ENCODE data around the gene SCUBE1. TPM values are rescaled to one million over a fixed set of nuclear protein-coding genes. Genes with fewer than 3 reads are reported as not detected.

SCUBE1 gene
- total and polyA plus RNA-seq, 2 of the 4 experiments (the other 2 are of a cell fraction) = not detected

DNA sequence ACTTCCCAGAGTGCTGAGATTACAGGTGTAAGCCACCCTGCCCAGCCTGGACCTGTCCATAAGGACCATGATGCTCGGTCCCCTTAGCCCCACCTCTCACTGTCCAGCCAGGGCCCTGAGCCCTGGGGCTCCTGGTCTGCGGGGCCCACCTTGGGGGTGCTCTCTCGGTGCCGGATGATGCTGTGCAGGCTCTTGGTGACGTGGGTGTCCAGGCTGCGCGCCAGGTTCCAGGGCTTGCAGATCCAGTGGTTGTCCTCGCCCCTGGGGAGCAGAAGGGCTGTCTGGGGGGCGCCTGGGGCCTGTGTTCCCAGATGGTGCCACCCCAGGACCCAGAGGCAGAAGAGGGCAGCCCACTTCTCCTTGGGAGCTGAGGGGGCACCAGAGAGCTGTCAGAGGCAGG lies 169.6 kb downstream of the SCUBE1 start:
- Histone ChIP-seq H2BK5ac (ENCODE audit: low read depth, low read length, poor library complexity, severe bottlenecking) (no peak overlapping the region), H4K20me1 (ENCODE audit: insufficient read depth, low read length) (no peaks in the 10 kb centered on the region; the same call in 1 of the 2 replicates), H2BK20ac (ENCODE audit: low read depth, low read length) (no peak overlapping the region), H3K23ac (ENCODE audit: low read depth, low read length) (no peak overlapping the region), H3K4me2 (ENCODE audit: low read depth, low read length) (no peak overlapping the region), H2BK15ac (ENCODE audit: low read depth, low read length) (no peak overlapping the region), H3K79me1 (ENCODE audit: low read depth in 1 of 2, low read length in 2 of 2) (no peaks in the 10 kb centered on the region), H4K5ac (ENCODE audit: low read depth, low read length) (no peak overlapping the region), H3K9ac (ENCODE audit: low read depth, low read length) (no peak overlapping the region), H3K36me3 (ENCODE audit: control insufficient read depth, insufficient read depth, low read length) (peaks cover 43% of the 10 kb centered on the region), H3K4ac (ENCODE audit: low read depth, low read length) (no peak overlapping the region), H2AK5ac (ENCODE audit: low read depth, low read length) (no peak overlapping the region), H3K56ac (ENCODE audit: extremely low read depth, insufficient read depth, low read length) (no peak overlapping the region), H4K91ac (ENCODE audit: insufficient read depth, low read depth, low read length) (no peak overlapping the region), H3K9me3 (ENCODE audit: control insufficient read depth, insufficient read depth, low read length) (no peaks in the 10 kb centered on the region), H3K27me3 (ENCODE audit: control insufficient read depth, insufficient read depth, low read length) (no peaks in the 10 kb centered on the region), H3K14ac (replicated peaks; ENCODE audit: low read depth, low read length) (no peak overlapping the region), H2AFZ (replicated peaks; ENCODE audit: low read length, poor library complexity) (no peak overlapping the region), H2BK120ac (ENCODE audit: low read depth, low read length) (no peak overlapping the region), H3K4me3 (ENCODE audit: insufficient read depth, low read depth, low read length) (no peak overlapping the region), H4K8ac (ENCODE audit: low read depth in 2 of 2, low read length in 2 of 2) (no peak overlapping the region), H2AK9ac (replicated peaks; ENCODE audit: low read depth, low read length, poor library complexity) (no peak overlapping the region), H3K9me1 (ENCODE audit: insufficient read depth, low read length) (no peaks in the 10 kb centered on the region; the same call in 1 of the 2 replicates), H3K27ac (ENCODE audit: insufficient read depth, low read length) (no peak overlapping the region), H3K4me1 (ENCODE audit: control insufficient read depth, insufficient read depth, low read length) (no peaks in the 10 kb centered on the region), H3K18ac (ENCODE audit: low read depth, low read length) (no peak overlapping the region)
- no peak for DNase-seq
- intact Hi-C loops (cut with micrococcal nuclease) (no loop called here), dilution Hi-C loops (cut with HindIII; ENCODE audit: low sequenced_read_pairs, unreplicated experiment) (no loop called here), in situ Hi-C loops (cut with MboI; ENCODE audit: low sequenced_read_pairs) (no loop called here)
- 98% methylated on average over 5 of the region's 9 CpGs; no CpG with 5 or more reads in 1 of the 2 experiments for WGBS, 2 experiments (ENCODE audit: extremely low coverage in 2 of 2, insufficient read length in 1 of 2)
- TF ChIP-seq MXI1 (IDR thresholded peaks at IDR 0.05; ENCODE audit: borderline replicate concordance, low read depth, low read length) = no peak
- no peak for TF ChIP-seq CEBPB (IDR thresholded peaks at IDR 0.05; ENCODE audit: low read depth, low read length)
- no peak for TF ChIP-seq CHD1 (IDR thresholded peaks at IDR 0.05; ENCODE audit: low read depth, low read length)
- no peak for TF ChIP-seq NFE2L2 (IDR thresholded peaks at IDR 0.05; ENCODE audit: low read depth, low read length)
- TF ChIP-seq RFX5 (IDR thresholded peaks at IDR 0.05; ENCODE audit: low read depth, low read length) = no peak
- TF ChIP-seq RCOR1 (IDR thresholded peaks at IDR 0.05; ENCODE audit: insufficient replicate concordance, low read length) = no peak
- TF ChIP-seq BHLHE40 (IDR thresholded peaks at IDR 0.05; ENCODE audit: low read depth, low read length) = no peak
- TF ChIP-seq FOS (IDR thresholded peaks at IDR 0.05; ENCODE audit: low read depth, low read length) = no peak
- no peak for TF ChIP-seq SMC3 (IDR thresholded peaks at IDR 0.05; ENCODE audit: low read depth, low read length)
- TF ChIP-seq MAFK (IDR thresholded peaks at IDR 0.05; ENCODE audit: low read depth, low read length) = no peak
- POLR2A ChIA-PET (ENCODE audit: unreplicated experiment) = no interaction called here
- no TSS peak for BruUV-seq (replicated peaks)
- no peak for ATAC-seq (ENCODE audit: low read depth)
- CTCF ChIA-PET = no interaction called here

Measured in IMR-90 (cell line).